ENCODE results near the gene RNASE9. TPM values are rescaled to one million over a fixed set of nuclear protein-coding genes. Genes with fewer than 3 reads are reported as not detected.

RNASE9 gene
- polyA plus RNA-seq, 1 experiment = not detected

- Histone ChIP-seq H3K4me3 (ENCODE audit: low read depth, low read length) (no peak within 1 kb of the TSS), H3K27me3 (ENCODE audit: control insufficient read depth, insufficient read depth, low read length) (peaks cover 6% of the 10 kb centered on the region), H3K27ac (ENCODE audit: low read depth, low read length) (no peak within 1 kb of the TSS), H3K9me3 (ENCODE audit: control insufficient read depth, insufficient read depth, low read length) (no peaks in the 10 kb centered on the region)
- no peak for TF ChIP-seq CTCF (IDR thresholded peaks at IDR 0.05; ENCODE audit: low read depth, low read length)
- CTCF ChIA-PET = interaction anchor here (0.5 to 1.7 kb wide), 3 partner anchors 14 to 238 kb away, joined by 3 to 6 read pairs (median 4); no protein-coding TSS in a partner anchor
- no peak for DNase-seq (ENCODE audit: low read depth, low spot score)
- POLR2A ChIA-PET = no interaction called here
These were observed 26.8 kb upstream of the RNASE9 start, which contains the start of gene RNASE11 for GRCh38 chr14:20587489-20588154. RNASE11 (minus strand) TSS chr14:20588001.

GRCh38 chr14:20583908-20584307 lies 23.1 kb upstream of the RNASE9 start:
- no peak for TF ChIP-seq CTCF (IDR thresholded peaks at IDR 0.05; ENCODE audit: low read depth, low read length)
- no peak for DNase-seq (ENCODE audit: low read depth, low spot score)
- Histone ChIP-seq H3K27me3 (ENCODE audit: control insufficient read depth, insufficient read depth, low read length) (peaks cover 5% of the 10 kb centered on the region), H3K9me3 (ENCODE audit: control insufficient read depth, insufficient read depth, low read length) (no peaks in the 10 kb centered on the region), H3K27ac (ENCODE audit: low read depth, low read length) (no peak overlapping the region), H3K4me3 (ENCODE audit: low read depth, low read length) (no peak overlapping the region)
- POLR2A ChIA-PET = no interaction called here
- CTCF ChIA-PET = interaction anchor here (1.7 kb wide), 1 partner anchor 53 kb away, joined by 5 read pairs; no protein-coding TSS in a partner anchor

- no peak for DNase-seq (ENCODE audit: low read depth, low spot score)
- ChIA-PET CTCF (interaction anchor here (1.7 kb wide), 1 partner anchor 52 kb away, joined by 5 read pairs; no protein-coding TSS in a partner anchor), POLR2A (no interaction called here)
- Histone ChIP-seq H3K9me3 (ENCODE audit: control insufficient read depth, insufficient read depth, low read length) (no peaks in the 10 kb centered on the region), H3K4me3 (ENCODE audit: low read depth, low read length) (no peak overlapping the region), H3K27ac (ENCODE audit: low read depth, low read length) (no peak overlapping the region), H3K27me3 (ENCODE audit: control insufficient read depth, insufficient read depth, low read length) (peaks cover 5% of the 10 kb centered on the region)
- no peak for TF ChIP-seq CTCF (IDR thresholded peaks at IDR 0.05; ENCODE audit: low read depth, low read length)
These were observed 22.3 kb upstream of the RNASE9 start for GRCh38 chr14:20583142-20583541.

DNA sequence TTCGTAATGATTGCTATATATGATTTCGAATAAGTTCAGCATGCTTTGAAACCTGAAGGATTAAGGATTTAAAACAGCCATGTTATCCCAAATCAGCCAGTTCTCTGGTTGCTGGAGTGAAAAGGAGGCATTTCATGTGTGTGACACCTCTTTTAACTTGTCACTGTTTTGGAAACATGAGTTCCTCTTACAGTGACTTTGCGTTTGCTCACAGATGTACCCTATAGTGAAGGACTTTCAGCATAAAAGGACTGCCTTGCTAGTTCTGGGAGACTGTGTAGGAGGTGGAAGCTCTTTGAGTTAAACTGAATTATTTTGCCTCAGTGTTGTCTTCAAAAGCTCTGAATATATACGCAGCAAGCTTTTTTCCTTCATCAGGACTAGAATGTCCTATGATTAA lies 19.4 kb upstream of the RNASE9 start:
- no peak overlapping the region for H3K4me3 ChIP-seq (ENCODE audit: low read depth, low read length)
- no peak for TF ChIP-seq CTCF (IDR thresholded peaks at IDR 0.05; ENCODE audit: low read depth, low read length)
- ChIA-PET POLR2A (no interaction called here), CTCF (no interaction called here)
- DNase-seq (ENCODE audit: low read depth, low spot score) = no peak
- H3K9me3 ChIP-seq (ENCODE audit: control insufficient read depth, insufficient read depth, low read length) = no peaks in the 10 kb centered on the region
- no peak overlapping the region for H3K27ac ChIP-seq (ENCODE audit: low read depth, low read length)
- H3K27me3 ChIP-seq (ENCODE audit: control insufficient read depth, insufficient read depth, low read length) = peaks cover 5% of the 10 kb centered on the region

- DNase-seq (ENCODE audit: low read depth, low spot score) = no peak
- peaks cover 2% of the 10 kb centered on the region for H3K27me3 ChIP-seq (ENCODE audit: control insufficient read depth, insufficient read depth, low read length)
- ChIA-PET CTCF (no interaction called here), POLR2A (no interaction called here)
- no peaks in the 10 kb centered on the region for H3K9me3 ChIP-seq (ENCODE audit: control insufficient read depth, insufficient read depth, low read length)
- no peak overlapping the region for H3K4me3 ChIP-seq (ENCODE audit: low read depth, low read length)
- no peak overlapping the region for H3K27ac ChIP-seq (ENCODE audit: low read depth, low read length)
- no peak for TF ChIP-seq CTCF (IDR thresholded peaks at IDR 0.05; ENCODE audit: low read depth, low read length)
These were observed 18.1 kb upstream of the RNASE9 start for GRCh38 chr14:20578784-20579502.
